ENCODE data around the gene EPN2.

DNA sequence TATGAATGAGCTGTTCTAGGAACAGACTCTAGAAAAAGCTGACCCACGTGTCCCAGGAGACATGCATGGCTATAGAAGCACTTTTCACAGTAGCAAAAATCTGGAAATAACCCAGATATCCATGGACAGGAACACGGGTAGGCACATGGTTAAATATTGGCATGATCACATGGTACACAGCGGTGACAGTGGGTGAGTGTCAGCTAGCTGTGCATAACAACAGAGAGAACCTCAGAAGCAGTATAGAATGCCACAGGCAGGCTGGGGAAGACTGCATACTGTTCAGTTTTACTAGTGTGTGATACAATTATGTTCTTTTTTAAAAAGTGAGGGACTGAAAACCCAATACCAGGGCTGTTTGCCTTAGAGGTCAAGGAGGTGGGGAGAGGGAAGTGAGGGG, 31.4 kb downstream of the EPN2 start:
- TF ChIP-seq GATA2 (IDR thresholded peaks at IDR 0.05; ENCODE audit: low read depth, low read length) (no peak), GATA3 (IDR thresholded peaks at IDR 0.05; ENCODE audit: low read depth, low read length) (no peak)
